HepG2 (cell line): ENCODE results near the gene CD48.

Experiments used
- CTCF ChIP-seq: sonication (generic); formaldehyde crosslinking; IDR thresholded peaks from 2 replicates; pipeline ENCODE4 v1.5.0; 2020; ENCODE audit warnings: mild to moderate bottlenecking, missing genetic modification reagents, moderate library complexity
- NR2C2 ChIP-seq: sonication (generic); formaldehyde crosslinking; IDR thresholded peaks from 2 replicates; pipeline ENCODE4 v1.4.0; 2020; ENCODE audit warnings: missing genetic modification reagents, mild to moderate bottlenecking, moderate library complexity, borderline replicate concordance
- PPARG ChIP-seq: conservative IDR thresholded peaks from 2 replicates; pipeline ENCODE4 v1.6.1; 2016; ENCODE audit warnings: missing biosample characterization, missing genetic modification reagents
- SATB2 ChIP-seq: sonication (generic); formaldehyde crosslinking; IDR thresholded peaks from 2 replicates; pipeline ENCODE4 v1.5.0; 2020; ENCODE audit warnings: missing genetic modification reagents
- SETDB1 ChIP-seq: sonication (generic); formaldehyde crosslinking; IDR thresholded peaks from 2 replicates; pipeline ENCODE4 v1.5.1; 2020; ENCODE audit warnings: missing genetic modification reagents, mild to moderate bottlenecking, borderline replicate concordance
- TAF1 ChIP-seq: sonication (generic); formaldehyde crosslinking; IDR thresholded peaks from 2 replicates; pipeline ENCODE4 v1.4.0; 2020; ENCODE audit warnings: missing genetic modification reagents
- TBP ChIP-seq: sonication (generic); formaldehyde crosslinking; IDR thresholded peaks from 2 replicates; pipeline ENCODE4 v1.5.0; 2020; ENCODE audit warnings: missing genetic modification reagents
- ZBTB38 ChIP-seq: sonication (generic); formaldehyde crosslinking; IDR thresholded peaks from 2 replicates; pipeline ENCODE4 v1.5.1; 2020; ENCODE audit warnings: mild to moderate bottlenecking, missing genetic modification reagents
- ZNF225 ChIP-seq: sonication (generic); formaldehyde crosslinking; IDR thresholded peaks from 2 replicates; pipeline ENCODE4 v1.4.0; 2020; ENCODE audit warnings: mild to moderate bottlenecking, missing genetic modification reagents
- ZNF24 ChIP-seq: fragments of 450-650 bp; IDR thresholded peaks from 2 replicates; pipeline ENCODE4 v1.6.1; 2017; ENCODE audit warnings: antibody characterized with exemption, mild to moderate bottlenecking
- TF ChIP-seq, protein P1 (sequence below): sonication (generic); formaldehyde crosslinking; IDR thresholded peaks from 2 replicates; pipeline ENCODE4 v1.5.0; 2020; ENCODE audit warnings: mild to moderate bottlenecking, missing genetic modification reagents, borderline replicate concordance

DNA sequence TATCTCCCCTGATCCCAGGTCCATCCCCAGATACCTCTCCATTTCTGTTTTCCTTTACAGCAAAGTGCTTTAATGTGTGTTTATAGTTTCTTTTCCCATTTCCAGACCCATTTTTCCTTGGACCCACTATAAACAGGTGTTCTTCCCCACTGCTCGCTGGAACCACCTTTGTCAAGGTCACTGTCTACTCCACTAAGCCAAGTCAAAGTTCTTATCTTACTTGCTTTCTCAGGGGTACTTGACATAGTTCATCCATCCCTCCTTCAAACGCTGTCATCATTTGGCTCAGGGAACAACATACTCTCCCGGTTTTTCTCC lies 73.1 kb downstream of the CD48 start:
- no peak for TF ChIP-seq ZNF24
- no peak for TF ChIP-seq SETDB1 (CRISPR knock-in tag)
- TF ChIP-seq PPARG, result no peak
- TF ChIP-seq ZBTB38 (CRISPR knock-in tag), result no peak
- TF ChIP-seq NR2C2 (CRISPR knock-in tag), result no peak
- no peak for TF ChIP-seq TAF1 (CRISPR knock-in tag)
- TF ChIP-seq CTCF (CRISPR knock-in tag), result no peak
- no peak for TF ChIP-seq TBP (CRISPR knock-in tag)
- TF ChIP-seq, protein P1, sequence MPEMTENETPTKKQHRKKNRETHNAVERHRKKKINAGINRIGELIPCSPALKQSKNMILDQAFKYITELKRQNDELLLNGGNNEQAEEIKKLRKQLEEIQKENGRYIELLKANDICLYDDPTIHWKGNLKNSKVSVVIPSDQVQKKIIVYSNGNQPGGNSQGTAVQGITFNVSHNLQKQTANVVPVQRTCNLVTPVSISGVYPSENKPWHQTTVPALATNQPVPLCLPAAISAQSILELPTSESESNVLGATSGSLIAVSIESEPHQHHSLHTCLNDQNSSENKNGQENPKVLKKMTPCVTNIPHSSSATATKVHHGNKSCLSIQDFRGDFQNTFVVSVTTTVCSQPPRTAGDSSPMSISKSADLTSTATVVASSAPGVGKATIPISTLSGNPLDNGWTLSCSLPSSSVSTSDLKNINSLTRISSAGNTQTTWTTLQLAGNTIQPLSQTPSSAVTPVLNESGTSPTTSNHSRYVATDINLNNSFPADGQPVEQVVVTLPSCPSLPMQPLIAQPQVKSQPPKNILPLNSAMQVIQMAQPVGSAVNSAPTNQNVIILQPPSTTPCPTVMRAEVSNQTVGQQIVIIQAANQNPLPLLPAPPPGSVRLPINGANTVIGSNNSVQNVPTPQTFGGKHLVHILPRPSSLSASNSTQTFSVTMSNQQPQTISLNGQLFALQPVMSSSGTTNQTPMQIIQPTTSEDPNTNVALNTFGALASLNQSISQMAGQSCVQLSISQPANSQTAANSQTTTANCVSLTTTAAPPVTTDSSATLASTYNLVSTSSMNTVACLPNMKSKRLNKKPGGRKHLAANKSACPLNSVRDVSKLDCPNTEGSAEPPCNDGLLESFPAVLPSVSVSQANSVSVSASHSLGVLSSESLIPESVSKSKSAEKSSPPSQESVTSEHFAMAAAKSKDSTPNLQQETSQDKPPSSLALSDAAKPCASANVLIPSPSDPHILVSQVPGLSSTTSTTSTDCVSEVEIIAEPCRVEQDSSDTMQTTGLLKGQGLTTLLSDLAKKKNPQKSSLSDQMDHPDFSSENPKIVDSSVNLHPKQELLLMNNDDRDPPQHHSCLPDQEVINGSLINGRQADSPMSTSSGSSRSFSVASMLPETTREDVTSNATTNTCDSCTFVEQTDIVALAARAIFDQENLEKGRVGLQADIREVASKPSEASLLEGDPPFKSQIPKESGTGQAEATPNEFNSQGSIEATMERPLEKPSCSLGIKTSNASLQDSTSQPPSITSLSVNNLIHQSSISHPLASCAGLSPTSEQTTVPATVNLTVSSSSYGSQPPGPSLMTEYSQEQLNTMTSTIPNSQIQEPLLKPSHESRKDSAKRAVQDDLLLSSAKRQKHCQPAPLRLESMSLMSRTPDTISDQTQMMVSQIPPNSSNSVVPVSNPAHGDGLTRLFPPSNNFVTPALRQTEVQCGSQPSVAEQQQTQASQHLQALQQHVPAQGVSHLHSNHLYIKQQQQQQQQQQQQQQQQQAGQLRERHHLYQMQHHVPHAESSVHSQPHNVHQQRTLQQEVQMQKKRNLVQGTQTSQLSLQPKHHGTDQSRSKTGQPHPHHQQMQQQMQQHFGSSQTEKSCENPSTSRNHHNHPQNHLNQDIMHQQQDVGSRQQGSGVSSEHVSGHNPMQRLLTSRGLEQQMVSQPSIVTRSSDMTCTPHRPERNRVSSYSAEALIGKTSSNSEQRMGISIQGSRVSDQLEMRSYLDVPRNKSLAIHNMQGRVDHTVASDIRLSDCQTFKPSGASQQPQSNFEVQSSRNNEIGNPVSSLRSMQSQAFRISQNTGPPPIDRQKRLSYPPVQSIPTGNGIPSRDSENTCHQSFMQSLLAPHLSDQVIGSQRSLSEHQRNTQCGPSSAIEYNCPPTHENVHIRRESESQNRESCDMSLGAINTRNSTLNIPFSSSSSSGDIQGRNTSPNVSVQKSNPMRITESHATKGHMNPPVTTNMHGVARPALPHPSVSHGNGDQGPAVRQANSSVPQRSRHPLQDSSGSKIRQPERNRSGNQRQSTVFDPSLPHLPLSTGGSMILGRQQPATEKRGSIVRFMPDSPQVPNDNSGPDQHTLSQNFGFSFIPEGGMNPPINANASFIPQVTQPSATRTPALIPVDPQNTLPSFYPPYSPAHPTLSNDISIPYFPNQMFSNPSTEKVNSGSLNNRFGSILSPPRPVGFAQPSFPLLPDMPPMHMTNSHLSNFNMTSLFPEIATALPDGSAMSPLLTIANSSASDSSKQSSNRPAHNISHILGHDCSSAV (CRISPR knock-in tag), result no peak
- no peak for TF ChIP-seq ZNF225 (CRISPR knock-in tag)
- no peak for TF ChIP-seq SATB2
